GM12891 (cell line): ENCODE measurements around the gene TCHH. TPM values are rescaled to one million over a fixed set of nuclear protein-coding genes. Genes with fewer than 3 reads are reported as not detected.

Experiments
- DNase-seq: peaks from one replicate; pipeline ENCODE4 v3.0.0; 2011; ENCODE audit warnings: low spot score; ENCODE audit not compliant: insufficient read length
- FAIRE-seq: peaks from 2 replicates; lab custom pipeline; 2011; peaks lifted over from hg19 to GRCh38; lab: Jason Lieb, UNC
- PAX5 ChIP-seq: IDR thresholded peaks from 2 replicates; pipeline ENCODE4 v1.6.1; 2011; ENCODE audit warnings: low read length, moderate library complexity, mild to moderate bottlenecking; ENCODE audit not compliant: insufficient read depth, severe bottlenecking
- POLR2A ChIP-seq: IDR thresholded peaks from 2 replicates; pipeline ENCODE4 v1.6.1; 2011; ENCODE audit warnings: low read depth, low read length, control low read depth
- POLR2AphosphoS5 ChIP-seq: IDR thresholded peaks from 2 replicates; pipeline ENCODE4 v1.6.1; 2011; ENCODE audit warnings: low read depth, low read length, control low read depth
- POU2F2 ChIP-seq: IDR thresholded peaks from 2 replicates; pipeline ENCODE4 v1.6.1; 2011; ENCODE audit warnings: low read depth, mild to moderate bottlenecking, control low read depth, low read length, moderate library complexity
- SPI1 ChIP-seq: IDR thresholded peaks from 2 replicates; pipeline ENCODE4 v1.6.1; 2011; ENCODE audit warnings: low read depth, low read length, control low read depth
- TAF1 ChIP-seq: IDR thresholded peaks from 2 replicates; pipeline ENCODE4 v1.6.1; 2011; ENCODE audit warnings: low read depth, low read length, control low read depth
- polyA plus RNA-seq: library from polyadenylated mRNA; unstranded; fragments of >200 nt; gene quantifications from one replicate; pipeline ENCODE4 v1.2.1, GENCODE V29; 2012; ENCODE audit warnings: low read depth, missing spikeins, inconsistent platforms; ENCODE audit not compliant: missing spikeins

Gene TCHH, protein sequence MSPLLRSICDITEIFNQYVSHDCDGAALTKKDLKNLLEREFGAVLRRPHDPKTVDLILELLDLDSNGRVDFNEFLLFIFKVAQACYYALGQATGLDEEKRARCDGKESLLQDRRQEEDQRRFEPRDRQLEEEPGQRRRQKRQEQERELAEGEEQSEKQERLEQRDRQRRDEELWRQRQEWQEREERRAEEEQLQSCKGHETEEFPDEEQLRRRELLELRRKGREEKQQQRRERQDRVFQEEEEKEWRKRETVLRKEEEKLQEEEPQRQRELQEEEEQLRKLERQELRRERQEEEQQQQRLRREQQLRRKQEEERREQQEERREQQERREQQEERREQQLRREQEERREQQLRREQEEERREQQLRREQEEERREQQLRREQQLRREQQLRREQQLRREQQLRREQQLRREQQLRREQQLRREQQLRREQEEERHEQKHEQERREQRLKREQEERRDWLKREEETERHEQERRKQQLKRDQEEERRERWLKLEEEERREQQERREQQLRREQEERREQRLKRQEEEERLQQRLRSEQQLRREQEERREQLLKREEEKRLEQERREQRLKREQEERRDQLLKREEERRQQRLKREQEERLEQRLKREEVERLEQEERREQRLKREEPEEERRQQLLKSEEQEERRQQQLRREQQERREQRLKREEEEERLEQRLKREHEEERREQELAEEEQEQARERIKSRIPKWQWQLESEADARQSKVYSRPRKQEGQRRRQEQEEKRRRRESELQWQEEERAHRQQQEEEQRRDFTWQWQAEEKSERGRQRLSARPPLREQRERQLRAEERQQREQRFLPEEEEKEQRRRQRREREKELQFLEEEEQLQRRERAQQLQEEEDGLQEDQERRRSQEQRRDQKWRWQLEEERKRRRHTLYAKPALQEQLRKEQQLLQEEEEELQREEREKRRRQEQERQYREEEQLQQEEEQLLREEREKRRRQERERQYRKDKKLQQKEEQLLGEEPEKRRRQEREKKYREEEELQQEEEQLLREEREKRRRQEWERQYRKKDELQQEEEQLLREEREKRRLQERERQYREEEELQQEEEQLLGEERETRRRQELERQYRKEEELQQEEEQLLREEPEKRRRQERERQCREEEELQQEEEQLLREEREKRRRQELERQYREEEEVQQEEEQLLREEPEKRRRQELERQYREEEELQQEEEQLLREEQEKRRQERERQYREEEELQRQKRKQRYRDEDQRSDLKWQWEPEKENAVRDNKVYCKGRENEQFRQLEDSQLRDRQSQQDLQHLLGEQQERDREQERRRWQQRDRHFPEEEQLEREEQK (N-terminal part only)
- polyA plus RNA-seq, result 0.04 TPM

DNA sequence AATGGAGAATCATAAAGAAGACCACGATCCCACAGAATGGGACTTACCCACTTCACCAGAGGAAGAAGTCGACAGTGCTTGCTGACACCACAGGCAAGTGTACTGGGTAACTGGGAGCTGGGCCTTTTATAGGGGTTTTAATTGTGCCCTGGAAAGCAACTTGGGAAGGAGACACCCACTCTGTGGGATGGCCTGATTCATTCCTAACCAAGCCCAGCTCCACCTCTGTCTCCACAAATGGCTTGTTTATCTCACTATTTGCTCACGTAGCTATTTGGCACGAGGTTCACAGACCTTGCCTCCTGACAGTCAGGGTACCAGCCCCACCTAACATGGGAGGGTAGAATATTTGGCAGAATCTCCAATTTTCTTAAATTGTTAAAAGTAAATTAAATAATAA lies at the start of gene TCHH:
Gene TCHH, minus strand, starts transcription at position 101 of the 400 bp plus-strand sequence. CDS start 1,364 bp downstream, outside the sequence.
- FAIRE-seq (no peak), DNase-seq (no peak)
- TF ChIP-seq POLR2A (no peak), POU2F2 (no peak), SPI1 (no peak), TAF1 (no peak), PAX5 (no peak), POLR2AphosphoS5 (no peak)

DNA sequence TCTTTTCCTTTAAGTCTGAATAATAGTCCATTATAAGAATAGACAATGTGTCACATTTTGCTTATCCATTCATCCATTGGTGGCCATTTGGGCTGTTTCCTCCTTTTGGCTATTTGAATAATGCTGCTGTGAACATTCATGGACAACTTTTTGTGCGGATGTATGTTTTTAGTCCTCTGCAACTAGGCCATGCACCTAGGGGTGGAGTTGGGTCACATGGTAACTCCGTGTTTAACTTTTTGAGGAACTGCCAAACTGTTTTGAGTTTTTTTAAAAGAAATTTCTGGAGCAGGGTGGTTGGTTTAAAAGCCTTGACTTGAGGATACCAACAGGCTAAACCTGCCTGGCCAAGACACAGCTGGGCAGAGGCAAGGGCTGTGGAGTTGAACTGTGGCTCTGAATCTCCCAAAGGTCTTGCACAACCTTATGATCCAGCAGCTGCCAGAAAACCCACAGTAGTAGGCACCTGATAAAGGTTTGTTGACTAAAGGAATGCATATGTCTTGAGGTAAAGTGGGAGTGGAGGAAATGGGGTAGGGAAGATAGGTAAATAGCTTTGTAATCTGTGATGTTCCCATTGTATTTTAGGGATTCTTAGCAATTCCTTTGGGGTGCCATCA lies 49.4 kb upstream of the TCHH start:
- FAIRE-seq, result no peak
- no peak for TF ChIP-seq SPI1
- DNase-seq, result no peak

- no peak for FAIRE-seq
These were observed 47.7 kb upstream of the TCHH start for GRCh38 chr1:152162792-152163463.

GRCh38 chr1:152160576-152160975 lies 45.3 kb upstream of the TCHH start:
- no peak for DNase-seq
- FAIRE-seq, result no peak
- TF ChIP-seq POU2F2 (no peak), POLR2AphosphoS5 (no peak), POLR2A (no peak), TAF1 (no peak), PAX5 (no peak)

More at GRCh38 chr1:152162792-152163463, 47.7 kb upstream of the TCHH start:
- DNase-seq, result no peak
- TF ChIP-seq POLR2AphosphoS5 (no peak), POLR2A (no peak), PAX5 (no peak), POU2F2 (no peak), TAF1 (no peak), SPI1 (no peak)

- FAIRE-seq, result no peak
- DNase-seq, result no peak
- TF ChIP-seq TAF1 (no peak), PAX5 (no peak), POU2F2 (no peak), POLR2A (no peak), POLR2AphosphoS5 (no peak), SPI1 (no peak)
These were observed 43.9 kb upstream of the TCHH start, which contains the start of gene RPTN for GRCh38 chr1:152159144-152159543. TSS of gene RPTN (minus strand) at chr1:152159228. CDS start at chr1:152157889, 1,339 bp downstream.

DNA sequence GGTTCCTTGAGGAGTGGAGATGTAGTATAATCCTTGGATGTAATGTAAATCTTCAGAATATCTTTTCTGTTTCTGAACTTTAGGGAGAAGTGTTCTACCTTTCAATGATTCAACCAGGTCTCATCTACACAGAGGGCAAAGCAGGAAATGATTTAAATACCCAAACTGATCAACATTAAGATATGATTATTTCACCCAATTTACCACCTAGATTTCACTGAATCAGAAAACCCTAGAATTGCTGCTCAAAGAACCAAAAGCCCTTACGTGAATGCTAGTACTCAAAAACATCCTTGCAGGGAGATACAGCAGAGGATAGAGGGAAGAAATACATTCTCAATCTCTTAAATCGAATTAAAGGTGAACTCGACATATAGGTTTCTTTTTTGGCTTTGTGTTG lies 38.8 kb upstream of the TCHH start:
- FAIRE-seq (no peak), DNase-seq (no peak)
- TF ChIP-seq SPI1 (no peak), POLR2A (no peak), POLR2AphosphoS5 (no peak), TAF1 (no peak), PAX5 (no peak), POU2F2 (no peak)

DNA sequence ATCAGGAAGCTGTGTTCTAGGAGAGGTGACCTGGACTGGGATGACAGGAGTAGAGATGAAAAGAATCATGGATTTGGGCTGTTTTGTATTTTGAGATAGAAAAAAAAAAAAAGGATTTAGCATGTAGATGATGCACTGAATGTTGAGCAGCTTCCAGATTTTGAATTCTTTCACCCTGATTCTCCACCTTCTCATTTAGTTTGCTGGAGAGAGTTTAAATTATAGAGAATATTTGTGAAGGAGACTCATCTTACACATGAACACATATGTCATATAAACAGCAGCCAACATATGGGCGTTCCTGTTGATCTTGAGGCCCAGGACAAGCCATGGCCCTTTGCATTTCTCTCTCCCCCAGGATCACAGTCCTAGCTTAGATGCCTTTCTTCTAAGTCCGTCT lies 36.4 kb upstream of the TCHH start:
- no peak for DNase-seq
- no peak for FAIRE-seq
- TF ChIP-seq SPI1, result no peak
- TF ChIP-seq PAX5, result no peak
- TF ChIP-seq POU2F2, result no peak
- no peak for TF ChIP-seq POLR2A
- no peak for TF ChIP-seq TAF1
- no peak for TF ChIP-seq POLR2AphosphoS5

GRCh38 chr1:152148981-152149380 lies 33.7 kb upstream of the TCHH start:
- no peak for TF ChIP-seq PAX5
- TF ChIP-seq POU2F2, result no peak
- TF ChIP-seq SPI1, result no peak
- TF ChIP-seq TAF1, result no peak
- no peak for TF ChIP-seq POLR2AphosphoS5
- TF ChIP-seq POLR2A, result no peak
- no peak for DNase-seq
- no peak for FAIRE-seq
